Hepatocyte (in vitro differentiated cells): ENCODE data around the gene KLHL12. TPM values are rescaled to one million over a fixed set of nuclear protein-coding genes. Genes with fewer than 3 reads are reported as not detected.

Experiments used
- DNase-seq: peaks from one replicate; pipeline ENCODE4 v3.0.0-alpha.2; 2016; ENCODE audit warnings: low spot score
- H2AFZ ChIP-seq: fragments of 200-600 bp; sonication (generic); 2 replicates; pipeline ENCODE4 v1.6.0; 2016; ENCODE audit warnings: antibody characterized with exemption, mild to moderate bottlenecking
- H3K27ac ChIP-seq: fragments of 200-600 bp; sonication (generic); 2 replicates; pipeline ENCODE4 v1.5.1; 2016; ENCODE audit warnings: mild to moderate bottlenecking
- H3K27me3 ChIP-seq: fragments of 200-600 bp; sonication (generic); 2 replicates; pipeline ENCODE4 v1.6.1; 2016
- H3K36me3 ChIP-seq: fragments of 200-600 bp; sonication (generic); replicated peaks from 2 replicates; pipeline ENCODE4 v1.5.1; 2016; ENCODE audit warnings: low read depth; ENCODE audit not compliant: insufficient read depth
- H3K4me1 ChIP-seq: fragments of 200-600 bp; sonication (generic); 2 replicates; pipeline ENCODE4 v1.5.1; 2016; ENCODE audit warnings: mild to moderate bottlenecking, moderate library complexity; ENCODE audit not compliant: insufficient read depth
- H3K4me2 ChIP-seq: fragments of 200-600 bp; sonication (generic); 2 replicates; pipeline ENCODE4 v1.6.0; 2016
- H3K4me3 ChIP-seq: fragments of 200-600 bp; sonication (generic); 2 replicates; pipeline ENCODE4 v1.5.1; 2016; ENCODE audit warnings: mild to moderate bottlenecking
- H3K79me2 ChIP-seq: fragments of 200-600 bp; sonication (generic); 2 replicates; pipeline ENCODE4 v1.6.0; 2017; ENCODE audit warnings: mild to moderate bottlenecking
- H3K9me2 ChIP-seq: fragments of 200-600 bp; sonication (generic); replicated peaks from 2 replicates; pipeline ENCODE4 v1.6.0; 2017; ENCODE audit warnings: mild to moderate bottlenecking; ENCODE audit not compliant: insufficient read depth
- H3K9me3 ChIP-seq: fragments of 200-600 bp; sonication (generic); 2 replicates; pipeline ENCODE4 v1.5.1; 2016; ENCODE audit warnings: low read depth, mild to moderate bottlenecking
- H4K20me1 ChIP-seq: fragments of 200-600 bp; sonication (generic); 2 replicates; pipeline ENCODE4 v1.6.0; 2016; ENCODE audit warnings: mild to moderate bottlenecking; ENCODE audit not compliant: insufficient read depth, poor library complexity, severe bottlenecking
- EZH2 ChIP-seq: fragments of 200-600 bp; sonication (generic); IDR thresholded peaks from 2 replicates; pipeline ENCODE4 v1.6.1; 2016; ENCODE audit warnings: antibody characterized with exemption, mild to moderate bottlenecking, borderline replicate concordance
- EZH2phosphoT487 ChIP-seq: fragments of 200-600 bp; sonication (generic); IDR thresholded peaks from one replicate; pipeline ENCODE4 v1.6.1; 2018; ENCODE audit warnings: antibody characterized with exemption, mild to moderate bottlenecking, low read depth, moderate library complexity; ENCODE audit not compliant: unreplicated experiment, severe bottlenecking
- WGBS: methylation state at CpG from one replicate; pipeline ENCODE4 v1.1.6; 2016; ENCODE audit warnings: low lambda C conversion rate; ENCODE audit errors: missing lambda C conversion rate; 5-methylcytosine and 5-hydroxymethylcytosine counted together
- polyA plus RNA-seq: library from polyadenylated mRNA; unstranded; fragments of >200 nt; fragmentation: Nextera tagmentation; extraction: Ambion mirVana; gene quantifications from 2 replicates; pipeline ENCODE4 v1.2.1, GENCODE V29; 2016
- total RNA-seq: library from RNA; depleted of rRNA; stranded (reverse); fragments of >200 nt; gene quantifications from 2 replicates; pipeline ENCODE4 v1.2.3, GENCODE V29; 2014
- TF ChIP-seq, protein P1 (sequence below): fragments of 200-600 bp; sonication (generic); IDR thresholded peaks from 2 replicates; pipeline ENCODE4 v1.5.1; 2016; ENCODE audit warnings: antibody characterized with exemption, mild to moderate bottlenecking; ENCODE audit not compliant: poor library complexity

The KLHL12 gene
- total and polyA plus RNA-seq, 2 experiments from 2014 or later: 15.1 to 23.4 TPM

- peaks cover 24% of the 10 kb centered on the region for H3K79me2 ChIP-seq
- no peak overlapping the region for H3K27ac ChIP-seq
- no peak overlapping the region for H2AFZ ChIP-seq
- WGBS: 93% methylated on average over 4 of the region's 4 CpGs
- no peak overlapping the region for H3K4me2 ChIP-seq
- no peaks in the 10 kb centered on the region for H3K36me3 ChIP-seq
- H3K4me3 ChIP-seq: no peak overlapping the region
- no peaks in the 10 kb centered on the region for H4K20me1 ChIP-seq
- peaks cover 5% of the 10 kb centered on the region for H3K4me1 ChIP-seq
- H3K9me2 ChIP-seq: no peaks in the 10 kb centered on the region
- TF ChIP-seq EZH2: no peak
- TF ChIP-seq, protein P1, sequence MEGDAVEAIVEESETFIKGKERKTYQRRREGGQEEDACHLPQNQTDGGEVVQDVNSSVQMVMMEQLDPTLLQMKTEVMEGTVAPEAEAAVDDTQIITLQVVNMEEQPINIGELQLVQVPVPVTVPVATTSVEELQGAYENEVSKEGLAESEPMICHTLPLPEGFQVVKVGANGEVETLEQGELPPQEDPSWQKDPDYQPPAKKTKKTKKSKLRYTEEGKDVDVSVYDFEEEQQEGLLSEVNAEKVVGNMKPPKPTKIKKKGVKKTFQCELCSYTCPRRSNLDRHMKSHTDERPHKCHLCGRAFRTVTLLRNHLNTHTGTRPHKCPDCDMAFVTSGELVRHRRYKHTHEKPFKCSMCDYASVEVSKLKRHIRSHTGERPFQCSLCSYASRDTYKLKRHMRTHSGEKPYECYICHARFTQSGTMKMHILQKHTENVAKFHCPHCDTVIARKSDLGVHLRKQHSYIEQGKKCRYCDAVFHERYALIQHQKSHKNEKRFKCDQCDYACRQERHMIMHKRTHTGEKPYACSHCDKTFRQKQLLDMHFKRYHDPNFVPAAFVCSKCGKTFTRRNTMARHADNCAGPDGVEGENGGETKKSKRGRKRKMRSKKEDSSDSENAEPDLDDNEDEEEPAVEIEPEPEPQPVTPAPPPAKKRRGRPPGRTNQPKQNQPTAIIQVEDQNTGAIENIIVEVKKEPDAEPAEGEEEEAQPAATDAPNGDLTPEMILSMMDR: no peak
- TF ChIP-seq EZH2phosphoT487: no peak
- no peaks in the 10 kb centered on the region for H3K9me3 ChIP-seq
- H3K27me3 ChIP-seq: no peaks in the 10 kb centered on the region
- DNase-seq: no peak
These were observed 36.6 kb downstream of the KLHL12 start for GRCh38 chr1:202890392-202890791.

DNA sequence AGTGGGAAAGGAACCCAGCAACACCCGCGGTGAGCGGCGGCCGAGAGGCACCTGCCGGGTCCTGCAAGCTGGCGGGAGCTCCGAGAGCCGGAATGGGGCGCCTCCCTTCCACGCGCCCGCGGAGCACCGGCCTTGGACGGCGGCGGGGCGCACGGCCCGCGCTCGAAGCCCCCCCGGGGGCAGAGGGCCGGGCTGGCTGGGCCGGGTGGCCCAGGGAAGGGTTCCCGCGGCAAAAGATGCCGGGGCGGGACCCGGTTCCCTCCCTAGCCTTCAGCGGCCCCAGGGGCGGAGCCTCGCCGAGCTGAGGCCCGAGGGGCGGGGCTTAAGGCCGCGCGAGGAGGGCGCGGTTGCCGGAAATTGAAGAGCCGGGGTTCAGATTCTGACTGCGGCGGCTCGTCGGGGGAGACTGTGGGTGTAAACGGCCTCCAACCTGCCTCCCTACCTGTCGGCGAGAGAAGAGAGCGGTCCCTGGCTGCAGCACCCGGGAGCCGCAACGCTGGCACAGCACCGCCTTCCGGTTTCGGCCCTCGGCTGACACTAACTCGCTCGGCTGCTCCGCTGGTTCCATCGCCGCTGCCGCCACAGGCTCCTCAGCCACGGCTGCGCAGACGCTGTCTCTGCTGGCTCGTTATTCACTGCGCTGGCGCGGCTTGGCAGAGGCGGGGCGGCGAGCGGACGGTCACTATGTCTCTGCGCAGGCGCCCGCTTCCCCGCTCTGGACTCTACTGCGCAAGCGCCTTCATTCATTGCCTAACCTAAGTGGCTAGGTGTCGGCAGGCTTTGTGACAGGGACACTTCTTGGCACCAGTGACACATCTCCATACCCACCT lies 38.3 kb downstream of the KLHL12 start, which contains the start of gene RABIF:
Gene RABIF (minus strand): TSS at position 619 of the 830 bp plus-strand sequence. CDS start 51 bp downstream, at position 568.
- Histone ChIP-seq H3K9me2 (no peaks in the 10 kb centered on the region), H4K20me1 (no peaks in the 10 kb centered on the region), H3K4me1 (peaks cover 5% of the 10 kb centered on the region), H3K4me3 (peak within 1 kb of the TSS; percentile 76), H3K9me3 (no peaks in the 10 kb centered on the region), H3K79me2 (peaks cover 39% of the 10 kb centered on the region), H3K27me3 (no peaks in the 10 kb centered on the region), H3K27ac (peak within 1 kb of the TSS; percentile 86), H3K4me2 (peak within 1 kb of the TSS; percentile 84), H2AFZ (peak within 1 kb of the TSS; percentile 46), H3K36me3 (no peaks in the 10 kb centered on the region)
- DNase-seq: peak; percentile 99
- WGBS: under 1% methylated on average over 76 of the region's 84 CpGs
- TF ChIP-seq EZH2phosphoT487: no peak
- TF ChIP-seq, protein P1: peak; percentile 23

DNA sequence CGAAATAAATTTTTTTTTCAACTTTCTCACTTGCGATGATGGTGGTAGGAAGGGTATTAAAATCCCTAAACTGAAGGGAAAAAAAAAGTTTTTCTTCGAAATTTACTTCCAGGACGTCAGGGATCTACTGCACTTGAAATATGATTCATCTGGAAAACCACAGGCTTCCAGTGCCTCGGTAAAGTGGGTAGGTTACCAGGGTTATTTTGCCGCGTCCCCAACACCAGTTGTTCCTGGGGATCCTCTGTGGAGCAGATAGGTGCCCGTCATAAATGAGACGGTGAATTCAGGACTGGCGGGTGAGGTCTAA lies 38.9 kb downstream of the KLHL12 start:
- Histone ChIP-seq H3K4me2 (peak overlapping the region; percentile 84), H3K4me1 (peaks cover 5% of the 10 kb centered on the region), H3K79me2 (peaks cover 45% of the 10 kb centered on the region), H3K27ac (peak overlapping the region; percentile 86), H3K27me3 (no peaks in the 10 kb centered on the region), H3K9me3 (no peaks in the 10 kb centered on the region), H3K36me3 (no peaks in the 10 kb centered on the region), H3K9me2 (no peaks in the 10 kb centered on the region), H2AFZ (peak overlapping the region; percentile 46), H4K20me1 (no peaks in the 10 kb centered on the region), H3K4me3 (peak overlapping the region; percentile 76)
- DNase-seq: no peak
- TF ChIP-seq, protein P1: no peak
- TF ChIP-seq EZH2phosphoT487 (no peak), EZH2 (no peak)
- 6% methylated on average over 10 of the region's 10 CpGs for WGBS
